Fibroblast of villous mesenchyme (primary cell): Measurements from ENCODE around the gene UBQLN4. TPM values are rescaled to one million over a fixed set of nuclear protein-coding genes. Genes with fewer than 3 reads are reported as not detected.

Experiments
- DNase-seq: peaks from one replicate; pipeline ENCODE4 v3.0.0-alpha.2; 2010; ENCODE audit warnings: low read depth
- H3K4me3 ChIP-seq: 2 replicates; pipeline ENCODE4 v1.5.1; 2011; ENCODE audit warnings: low read depth, mild to moderate bottlenecking, low read length
- CTCF ChIP-seq: IDR thresholded peaks from 2 replicates; pipeline ENCODE4 v1.5.1; 2012; ENCODE audit warnings: low read depth, mild to moderate bottlenecking, low read length; ENCODE audit not compliant: insufficient read depth
- total RNA-seq: library from RNA; depleted of rRNA; stranded (reverse); fragments of >200 nt; gene quantifications from 2 replicates; pipeline ENCODE4 v1.2.3, GENCODE V29; 2012

The UBQLN4 gene
- total RNA-seq, 1 donor = 20.3 TPM

- no peak for TF ChIP-seq CTCF
- no peak overlapping the region for H3K4me3 ChIP-seq
- DNase-seq = no peak
These were observed 36.1 kb upstream of the UBQLN4 start for GRCh38 chr1:156089704-156090103.

- DNase-seq = peak; percentile 70
- no peak for TF ChIP-seq CTCF
- H3K4me3 ChIP-seq = no peak overlapping the region
These were observed 32.7 kb upstream of the UBQLN4 start for GRCh38 chr1:156086256-156086662.

- no peak for DNase-seq
- no peak for TF ChIP-seq CTCF
- no peak overlapping the region for H3K4me3 ChIP-seq
These were observed 30.5 kb upstream of the UBQLN4 start for GRCh38 chr1:156083800-156084790.

- TF ChIP-seq CTCF = no peak
- H3K4me3 ChIP-seq = peak within 1 kb of the TSS; percentile 88
- peak; percentile 65 for DNase-seq
These were observed 28.9 kb upstream of the UBQLN4 start, which contains the start of gene MEX3A for GRCh38 chr1:156082309-156083091. Gene MEX3A, minus strand, starts transcription at chr1:156082465. Its CDS starts 467 bp downstream, at chr1:156081998.

GRCh38 chr1:156081917-156082308 lies 28.3 kb upstream of the UBQLN4 start:
- H3K4me3 ChIP-seq = peak overlapping the region; percentile 88
- TF ChIP-seq CTCF = no peak
- no peak for DNase-seq

- DNase-seq = no peak
These were observed 27.8 kb upstream of the UBQLN4 start for GRCh38 chr1:156081180-156081916.

More at GRCh38 chr1:156081180-156081916, 27.8 kb upstream of the UBQLN4 start:
- peak overlapping the region; percentile 88 for H3K4me3 ChIP-seq
- TF ChIP-seq CTCF = no peak
